OCI-LY3 (cell line): ENCODE measurements around the gene AGBL4.
A peak's percentile ranks its signal among the peaks of the same experiment; 100 is the strongest.

Source experiments
- H2AFZ ChIP-seq: fragments of 200-600, 300-600 bp; shearing (Covaris generic); 2 replicates; pipeline ENCODE4 v1.6.0; 2014; ENCODE audit warnings: antibody characterized with exemption, low read depth, low read length
- H3K27ac ChIP-seq: fragments of 200-600, 300-600 bp; sonication (generic); 2 replicates; pipeline ENCODE4 v1.5.1; 2014; ENCODE audit warnings: mild to moderate bottlenecking, low read length, moderate library complexity, mixed read lengths
- H3K27me3 ChIP-seq: fragments of 200-600, 300-600 bp; sonication (generic); 2 replicates; pipeline ENCODE4 v1.6.1; 2014; ENCODE audit warnings: low read depth, low read length, mixed read lengths
- H3K36me3 ChIP-seq: fragments of 200-600, 300-600 bp; sonication (generic); replicated peaks from 2 replicates; pipeline ENCODE3; 2014; ENCODE audit warnings: low read depth, low read length, mixed read lengths
- H3K4me1 ChIP-seq: fragments of 300-600, 200-600 bp; sonication (generic); 2 replicates; pipeline ENCODE4 v1.6.1; 2014; ENCODE audit warnings: low read length, mixed read lengths
- H3K4me2 ChIP-seq: fragments of 200-600, 300-600 bp; sonication (generic); 2 replicates; pipeline ENCODE4 v1.6.1; 2014; ENCODE audit warnings: low read length, mixed read lengths
- H3K4me3 ChIP-seq: fragments of 300-600, 200-600 bp; sonication (generic); 2 replicates; pipeline ENCODE4 v1.5.1; 2014; ENCODE audit warnings: antibody characterized with exemption, mild to moderate bottlenecking, low read length, moderate library complexity
- H3K79me2 ChIP-seq: fragments of 300-600, 200-600 bp; shearing (Covaris generic); 2 replicates; pipeline ENCODE4 v1.6.1; 2014; ENCODE audit warnings: mild to moderate bottlenecking, low read length, mixed read lengths
- H3K9ac ChIP-seq: fragments of 300-600, 200-600 bp; shearing (Covaris generic); 2 replicates; pipeline ENCODE4 v1.6.0; 2014; ENCODE audit warnings: mild to moderate bottlenecking, low read length, moderate library complexity
- H3K9me3 ChIP-seq: fragments of 200-600, 300-600 bp; shearing (Covaris generic); 2 replicates; pipeline ENCODE4 v1.6.1; 2014; ENCODE audit warnings: low read length, mixed read lengths; ENCODE audit not compliant: insufficient read depth
- H4K20me1 ChIP-seq: fragments of 200-600, 300-600 bp; sonication (generic); 2 replicates; pipeline ENCODE4 v1.6.1; 2016; ENCODE audit warnings: low read length, mixed read lengths; ENCODE audit not compliant: insufficient read depth
- EZH2phosphoT487 ChIP-seq: fragments of 200-600 bp; shearing (Covaris generic); IDR thresholded peaks from 2 replicates; pipeline ENCODE4 v1.6.1; 2018; ENCODE audit warnings: antibody characterized with exemption, mixed run types, low read depth
- TF ChIP-seq, protein P1 (sequence below): fragments of 200-600, 300-600 bp; sonication (generic); IDR thresholded peaks from 2 replicates; pipeline ENCODE4 v1.5.1; 2014; ENCODE audit warnings: antibody characterized with exemption, low read length, low read depth

AGBL4 gene

GRCh38 chr1:48678710-48679505 is 1344.8 kb downstream of the AGBL4 start:
- H4K20me1 ChIP-seq = no peaks in the 10 kb centered on the region
- peak overlapping the region; percentile 65 for H3K4me3 ChIP-seq
- no peaks in the 10 kb centered on the region for H3K27me3 ChIP-seq
- H3K79me2 ChIP-seq = no peaks in the 10 kb centered on the region
- H3K9ac ChIP-seq = peak overlapping the region; percentile 80
- no peak for TF ChIP-seq EZH2phosphoT487
- TF ChIP-seq, protein P1, sequence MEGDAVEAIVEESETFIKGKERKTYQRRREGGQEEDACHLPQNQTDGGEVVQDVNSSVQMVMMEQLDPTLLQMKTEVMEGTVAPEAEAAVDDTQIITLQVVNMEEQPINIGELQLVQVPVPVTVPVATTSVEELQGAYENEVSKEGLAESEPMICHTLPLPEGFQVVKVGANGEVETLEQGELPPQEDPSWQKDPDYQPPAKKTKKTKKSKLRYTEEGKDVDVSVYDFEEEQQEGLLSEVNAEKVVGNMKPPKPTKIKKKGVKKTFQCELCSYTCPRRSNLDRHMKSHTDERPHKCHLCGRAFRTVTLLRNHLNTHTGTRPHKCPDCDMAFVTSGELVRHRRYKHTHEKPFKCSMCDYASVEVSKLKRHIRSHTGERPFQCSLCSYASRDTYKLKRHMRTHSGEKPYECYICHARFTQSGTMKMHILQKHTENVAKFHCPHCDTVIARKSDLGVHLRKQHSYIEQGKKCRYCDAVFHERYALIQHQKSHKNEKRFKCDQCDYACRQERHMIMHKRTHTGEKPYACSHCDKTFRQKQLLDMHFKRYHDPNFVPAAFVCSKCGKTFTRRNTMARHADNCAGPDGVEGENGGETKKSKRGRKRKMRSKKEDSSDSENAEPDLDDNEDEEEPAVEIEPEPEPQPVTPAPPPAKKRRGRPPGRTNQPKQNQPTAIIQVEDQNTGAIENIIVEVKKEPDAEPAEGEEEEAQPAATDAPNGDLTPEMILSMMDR = no peak
- H3K4me1 ChIP-seq = peaks cover 76% of the 10 kb centered on the region
- peak overlapping the region; percentile 96 for H3K27ac ChIP-seq
- H3K4me2 ChIP-seq = peak overlapping the region; percentile 91
- no peaks in the 10 kb centered on the region for H3K9me3 ChIP-seq
- H3K36me3 ChIP-seq = no peaks in the 10 kb centered on the region
- H2AFZ ChIP-seq = no peak overlapping the region

GRCh38 chr1:48677306-48678287 is 1346.2 kb downstream of the AGBL4 start:
- Histone ChIP-seq H3K4me1 (peaks cover 73% of the 10 kb centered on the region), H3K36me3 (no peaks in the 10 kb centered on the region), H3K9me3 (no peaks in the 10 kb centered on the region), H4K20me1 (no peaks in the 10 kb centered on the region), H3K4me2 (peak overlapping the region; percentile 91), H3K9ac (peak overlapping the region; percentile 80), H3K27ac (peak overlapping the region; percentile 96), H3K79me2 (no peaks in the 10 kb centered on the region), H2AFZ (no peak overlapping the region), H3K27me3 (no peaks in the 10 kb centered on the region), H3K4me3 (peak overlapping the region; percentile 65)
- TF ChIP-seq EZH2phosphoT487 = no peak
- TF ChIP-seq, protein P1 = peak; percentile 74

DNA sequence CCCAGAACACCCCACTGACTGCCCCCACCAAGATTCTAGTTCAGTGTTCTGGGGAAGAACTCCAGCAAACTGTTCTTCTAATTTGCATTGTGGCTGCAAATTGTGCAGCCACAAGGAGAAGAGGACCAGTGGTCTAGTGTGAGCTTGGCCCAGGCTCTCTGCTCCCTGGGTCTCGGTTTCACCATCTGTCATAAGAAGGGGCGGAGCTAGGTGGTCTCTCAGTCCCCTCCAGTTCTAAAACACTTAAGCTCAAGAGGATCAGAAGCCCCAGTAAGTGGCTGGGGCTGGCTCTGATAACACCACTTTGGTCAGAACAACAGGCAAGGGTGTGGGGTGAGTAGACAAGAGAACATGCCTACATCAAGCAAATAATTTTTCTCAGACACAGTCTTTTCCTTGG is 1346.9 kb downstream of the AGBL4 start:
- H3K4me3 ChIP-seq = peak overlapping the region; percentile 65
- H4K20me1 ChIP-seq = no peaks in the 10 kb centered on the region
- H3K4me1 ChIP-seq = peaks cover 73% of the 10 kb centered on the region
- no peaks in the 10 kb centered on the region for H3K36me3 ChIP-seq
- peak overlapping the region; percentile 80 for H3K9ac ChIP-seq
- H3K9me3 ChIP-seq = no peaks in the 10 kb centered on the region
- no peak for TF ChIP-seq EZH2phosphoT487
- TF ChIP-seq, protein P1 = no peak
- no peaks in the 10 kb centered on the region for H3K27me3 ChIP-seq
- peak overlapping the region; percentile 91 for H3K4me2 ChIP-seq
- H3K27ac ChIP-seq = peak overlapping the region; percentile 96
- H2AFZ ChIP-seq = no peak overlapping the region
- H3K79me2 ChIP-seq = no peaks in the 10 kb centered on the region

DNA sequence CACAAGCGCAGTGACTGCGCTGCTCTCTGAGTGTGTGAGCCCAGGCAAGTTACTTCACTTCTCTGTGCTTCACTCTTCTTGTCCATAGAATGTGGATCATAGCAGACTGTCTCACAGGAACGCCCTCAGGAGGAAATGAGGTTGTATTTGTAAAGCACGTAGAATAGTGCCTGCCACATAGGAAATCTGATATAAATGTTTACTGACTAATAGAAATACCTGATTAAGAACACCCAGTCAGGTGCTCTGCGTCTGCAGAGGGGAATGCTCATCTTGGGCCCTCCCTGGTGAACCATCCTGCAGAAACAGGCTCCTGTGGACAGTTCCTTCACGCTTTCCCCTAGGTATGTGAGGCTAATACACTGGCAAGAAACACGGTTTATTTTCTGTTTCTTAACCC is 1347.4 kb downstream of the AGBL4 start:
- Histone ChIP-seq H3K9me3 (no peaks in the 10 kb centered on the region), H3K36me3 (no peaks in the 10 kb centered on the region), H3K9ac (peak overlapping the region; percentile 80), H3K4me1 (peaks cover 73% of the 10 kb centered on the region), H2AFZ (no peak overlapping the region), H4K20me1 (no peaks in the 10 kb centered on the region), H3K4me3 (peak overlapping the region; percentile 65), H3K79me2 (no peaks in the 10 kb centered on the region), H3K4me2 (peak overlapping the region; percentile 91), H3K27ac (peak overlapping the region; percentile 96), H3K27me3 (no peaks in the 10 kb centered on the region)
- TF ChIP-seq, protein P1 = no peak
- TF ChIP-seq EZH2phosphoT487 = no peak
